HG02885 (cell line): Measurements from ENCODE around the gene NUP210L.
"Not testable (repeated sequence)": the region's sequence is repeated elsewhere in the genome, so short reads cannot be mapped to it uniquely, and the experiment has no call there.

Source experiments
- ATAC-seq: cut with Tn5 transposase; IDR thresholded peaks from one replicate; pipeline ENCODE4 v1.9.1; 2021; ENCODE audit warnings: mild to moderate bottlenecking; ENCODE audit not compliant: unreplicated experiment, poor library complexity

NUP210L gene

DNA sequence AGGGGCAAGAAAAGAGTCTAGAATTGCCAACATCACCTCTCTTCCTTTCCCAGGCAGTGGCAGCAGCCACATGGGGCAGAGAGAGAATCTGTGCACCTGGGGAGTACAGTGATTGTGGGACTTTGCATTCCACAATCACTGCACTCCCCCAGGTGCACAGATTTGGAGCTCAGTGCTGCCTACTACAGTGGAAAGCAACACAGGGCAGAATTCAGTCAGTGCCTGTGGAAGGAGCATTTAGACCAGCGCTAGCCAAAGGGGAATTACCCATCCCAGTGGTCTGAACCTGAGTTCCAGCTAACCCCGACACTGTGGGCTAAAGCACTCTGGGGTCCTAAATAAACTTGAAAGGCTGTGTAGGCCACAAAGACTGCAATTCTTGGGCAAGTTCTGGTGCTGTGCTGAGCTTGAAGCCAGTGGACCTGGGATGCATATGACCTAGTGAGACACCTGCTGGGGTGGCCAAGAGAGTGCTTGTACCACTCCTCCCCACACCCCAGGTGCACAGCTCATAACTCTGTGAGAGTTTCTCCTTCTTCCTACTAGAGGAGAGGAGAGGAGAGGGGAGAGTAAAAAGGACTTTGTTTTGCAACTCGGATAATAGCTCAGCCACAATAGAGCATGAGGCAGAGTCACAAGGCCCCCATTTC is 50.3 kb downstream of the NUP210L start:
- ATAC-seq, result no peak

- ATAC-seq, result not testable (repeated sequence)
Observed at GRCh38 chr1:154100141-154100540, 54.7 kb downstream of the NUP210L start.

GRCh38 chr1:154097873-154098272 is 57.0 kb downstream of the NUP210L start:
- ATAC-seq, result no peak

GRCh38 chr1:154095456-154096060 is 59.3 kb downstream of the NUP210L start:
- ATAC-seq, result no peak

DNA sequence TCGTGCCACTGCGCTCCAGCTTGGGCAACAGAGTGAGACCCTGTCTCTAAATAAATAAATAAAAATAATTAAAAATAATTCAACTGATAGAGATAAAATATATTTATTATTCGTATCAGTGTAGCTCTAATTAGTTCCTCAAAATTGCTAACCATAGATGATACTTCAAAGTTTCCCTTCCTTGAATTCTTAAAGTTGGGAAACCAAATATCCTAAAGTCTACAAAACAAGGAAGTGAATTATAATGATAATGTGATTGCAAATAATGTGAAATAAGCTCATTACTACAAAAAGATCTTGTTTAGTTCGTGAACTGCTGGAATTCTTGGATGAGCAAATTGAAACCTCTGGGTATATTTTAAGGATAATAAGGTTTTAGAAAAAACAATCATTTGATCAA is 60.5 kb downstream of the NUP210L start:
- no peak for ATAC-seq

DNA sequence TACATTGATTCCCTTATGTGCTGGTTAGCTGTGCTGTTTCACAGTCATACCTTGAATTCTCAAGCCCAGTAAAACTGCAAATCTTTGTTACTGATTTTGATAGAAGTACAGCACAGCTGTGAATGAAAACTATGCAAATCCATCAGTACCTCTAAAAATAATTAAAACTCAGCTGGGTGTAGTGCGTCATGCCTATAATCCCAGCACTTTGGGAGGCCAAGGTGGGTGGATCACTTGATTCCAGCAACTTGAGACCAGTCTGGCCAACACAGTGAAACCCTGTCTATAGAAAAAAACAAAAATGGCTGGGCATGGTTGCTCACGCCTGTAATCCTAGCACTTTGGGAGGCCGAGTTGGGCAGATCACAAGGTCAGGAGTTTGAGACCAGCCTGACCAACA is 61.2 kb downstream of the NUP210L start:
- ATAC-seq, result no peak

DNA sequence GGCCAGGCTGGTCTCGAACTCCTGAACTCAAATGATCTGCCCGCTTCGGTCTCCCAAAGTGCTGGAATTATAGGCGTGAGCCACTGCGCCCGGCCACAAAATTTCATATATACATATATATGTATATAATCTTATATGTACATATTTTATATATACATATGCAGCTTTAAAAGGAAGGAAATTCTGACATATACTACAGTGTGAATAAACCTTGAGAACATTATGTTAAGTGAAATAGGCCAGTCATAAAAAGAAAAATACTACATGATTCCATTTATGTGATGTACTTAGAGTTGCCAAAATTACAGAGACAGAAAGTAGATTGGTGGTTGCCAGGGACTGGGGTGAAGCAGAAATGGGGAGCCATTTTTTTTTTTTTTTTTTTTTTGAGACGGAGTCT is 63.2 kb downstream of the NUP210L start:
- no peak for ATAC-seq

DNA sequence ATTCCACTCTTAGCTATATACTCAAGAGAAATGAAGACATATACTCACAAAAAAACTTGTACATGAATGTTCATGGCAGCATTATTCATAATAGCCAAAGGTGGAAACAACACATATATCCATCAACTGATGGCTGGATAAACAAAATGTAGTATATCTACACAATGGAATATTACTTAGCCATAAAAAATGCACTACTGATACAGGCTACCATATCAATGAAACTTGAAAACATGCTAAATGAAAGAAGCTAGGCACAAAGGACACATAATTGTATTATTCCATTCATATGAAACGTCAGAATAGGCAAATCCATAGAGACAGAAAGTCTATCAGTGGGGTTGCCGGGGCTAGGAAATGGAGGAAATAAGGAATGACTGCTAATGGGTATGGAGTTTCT is 67.3 kb downstream of the NUP210L start:
- no peak for ATAC-seq

- ATAC-seq, result not testable (repeated sequence)
Observed at GRCh38 chr1:154083057-154083456, 71.8 kb downstream of the NUP210L start.

GRCh38 chr1:154081386-154082126 is 73.3 kb downstream of the NUP210L start:
- ATAC-seq, result no peak

GRCh38 chr1:154076413-154076812 is 78.5 kb downstream of the NUP210L start:
- no peak for ATAC-seq

GRCh38 chr1:154075746-154076145 is 79.1 kb downstream of the NUP210L start:
- ATAC-seq, result no peak

GRCh38 chr1:154062309-154062708 is 92.6 kb downstream of the NUP210L start:
- ATAC-seq, result no peak

GRCh38 chr1:154047436-154047835 is 107.4 kb downstream of the NUP210L start:
- ATAC-seq, result not testable (repeated sequence)

DNA sequence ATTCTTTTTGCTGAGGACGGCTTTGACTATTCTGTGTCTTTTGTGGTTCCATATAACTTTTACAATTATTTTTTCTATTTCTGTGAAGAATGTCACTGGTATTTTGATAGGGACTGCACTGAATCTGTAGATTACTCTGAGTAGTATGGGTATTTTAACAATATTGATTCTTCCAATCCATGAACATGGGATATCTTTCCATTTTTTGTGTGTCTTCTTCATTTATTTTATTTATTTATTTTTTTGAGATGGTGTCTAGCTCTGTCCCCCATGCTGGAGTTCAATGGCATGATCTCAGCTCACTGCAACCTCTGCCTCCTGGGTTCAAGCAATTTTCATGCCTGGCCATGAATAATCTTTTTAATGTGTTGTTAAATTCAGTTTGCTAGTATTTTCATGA is 121.2 kb downstream of the NUP210L start:
- ATAC-seq, result not testable (repeated sequence)

GRCh38 chr1:154019940-154020339 is 134.9 kb downstream of the NUP210L start:
- no peak for ATAC-seq

DNA sequence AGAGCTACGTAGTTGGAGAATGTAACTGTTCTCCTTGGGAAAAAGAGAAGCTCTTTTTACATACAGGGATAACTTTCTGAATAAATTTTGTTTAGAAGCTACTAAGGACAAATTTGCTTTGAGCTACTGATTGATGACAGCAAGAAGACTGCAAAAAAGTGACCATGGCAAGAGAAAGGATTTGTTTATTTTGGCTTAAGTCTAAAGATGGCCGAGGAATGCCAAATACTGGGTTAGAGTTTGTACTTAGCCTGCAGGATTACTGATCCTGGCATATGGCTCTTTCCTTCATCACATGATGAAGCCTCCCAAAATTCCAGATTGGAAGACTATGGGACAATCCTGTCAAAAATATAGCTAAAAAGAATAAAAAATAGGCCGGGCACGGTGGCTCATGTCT is 135.6 kb downstream of the NUP210L start:
- ATAC-seq, result no peak

DNA sequence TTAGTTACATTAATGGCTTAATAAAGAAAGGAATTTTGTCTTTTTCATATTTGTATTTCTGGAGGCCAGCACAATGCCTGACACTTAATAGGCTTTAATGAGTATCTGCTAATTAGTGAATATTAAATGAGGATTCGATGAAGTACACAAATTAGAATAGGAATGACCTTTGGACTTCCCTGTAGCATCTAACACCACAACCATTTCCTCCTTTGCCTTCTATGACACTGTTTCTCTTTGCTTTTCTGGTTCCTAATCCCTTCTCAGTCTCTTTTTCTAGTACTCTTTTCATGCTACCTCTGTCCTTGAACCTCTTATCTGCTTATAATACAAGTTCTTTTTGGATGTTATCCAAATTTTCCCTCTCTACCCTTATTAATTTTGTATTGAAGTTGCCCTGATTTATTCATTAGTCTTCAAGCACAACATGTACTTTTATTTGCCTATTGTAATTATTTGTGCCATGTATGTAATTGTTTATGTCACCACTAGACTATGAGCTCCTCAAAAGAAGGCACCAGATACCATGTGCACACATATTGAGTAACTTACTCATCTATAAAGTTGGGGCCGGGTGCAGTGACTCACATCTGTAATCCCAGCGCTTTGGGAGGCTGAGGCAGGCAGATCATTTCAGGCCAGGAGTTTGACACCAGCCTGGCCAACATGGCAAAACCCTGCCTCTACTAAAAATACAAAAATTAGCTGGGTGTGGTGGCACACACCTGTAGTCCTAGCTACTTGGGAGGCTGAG is 140.5 kb downstream of the NUP210L start:
- no peak for ATAC-seq

GRCh38 chr1:154012543-154012942 is 142.3 kb downstream of the NUP210L start:
- not testable (repeated sequence) for ATAC-seq

GRCh38 chr1:154012129-154012528 is 142.7 kb downstream of the NUP210L start:
- ATAC-seq, result no peak

GRCh38 chr1:154006136-154006535 is 148.7 kb downstream of the NUP210L start:
- no peak for ATAC-seq
